OCI-LY7 (cell line): ENCODE measurements around the gene METTL26. TPM values are rescaled to one million over a fixed set of nuclear protein-coding genes. Genes with fewer than 3 reads are reported as not detected.

Experiments used
- BruUV-seq: library from RNA; stranded (reverse); fragments of 400-500 nt; replicated peaks from 2 replicates; lab custom pipeline; 2021; lab: Mats Ljungman, UMichigan
- CTCF ChIA-PET: fragments of 300-600 bp; sonication (Branson Sonifier 250); formaldehyde crosslinking; loops from one replicate; lab custom pipeline; 2022; ENCODE audit warnings: antibody characterized with exemption; ENCODE audit not compliant: unreplicated experiment; lab: Charles Lee
- POLR2A ChIA-PET: fragments of 300-600 bp; sonication (Branson Sonifier 250); formaldehyde crosslinking; loops from one replicate; lab custom pipeline; 2022; ENCODE audit warnings: antibody characterized with exemption; lab: Charles Lee
- DNase-seq: peaks from one replicate; pipeline ENCODE4 v3.0.0-alpha.2; 2015; ENCODE audit warnings: low spot score
- H2AFZ ChIP-seq: fragments of 200-600 bp; sonication (generic), shearing (Covaris generic); 2 replicates; pipeline ENCODE4 v1.6.1; 2014; ENCODE audit warnings: mild to moderate bottlenecking, antibody characterized with exemption, low read length, moderate library complexity
- H3K27ac ChIP-seq: fragments of 200-600 bp; sonication (generic); 2 replicates; pipeline ENCODE4 v1.5.1; 2014; ENCODE audit warnings: mixed run types, low read depth, mild to moderate bottlenecking, moderate library complexity, low read length, inconsistent platforms; ENCODE audit not compliant: poor library complexity, severe bottlenecking
- H3K36me3 ChIP-seq: fragments of 200-600 bp; sonication (generic); 2 replicates; pipeline ENCODE4 v1.6.1; 2014; ENCODE audit warnings: mild to moderate bottlenecking, antibody characterized with exemption, low read length, moderate library complexity, mixed read lengths; ENCODE audit not compliant: insufficient read depth
- H3K4me1 ChIP-seq: fragments of 200-600 bp; sonication (generic); 2 replicates; pipeline ENCODE4 v1.5.1; 2014; ENCODE audit warnings: mild to moderate bottlenecking, low read length; ENCODE audit not compliant: insufficient read depth, poor library complexity, severe bottlenecking
- H3K4me2 ChIP-seq: fragments of 200-600 bp; sonication (generic); 2 replicates; pipeline ENCODE4 v1.6.1; 2014; ENCODE audit warnings: mild to moderate bottlenecking, low read length
- H3K4me3 ChIP-seq: fragments of 200-600 bp; sonication (generic); 2 replicates; pipeline ENCODE4 v1.5.1; 2014; ENCODE audit warnings: mild to moderate bottlenecking, low read depth, low read length; ENCODE audit not compliant: poor library complexity, severe bottlenecking
- H3K79me2 ChIP-seq: fragments of 200-600 bp; sonication (generic); 2 replicates; pipeline ENCODE4 v1.6.1; 2016; ENCODE audit warnings: low read depth, mild to moderate bottlenecking, low read length, moderate library complexity, mixed read lengths; ENCODE audit not compliant: insufficient read depth
- H3K9me2 ChIP-seq: fragments of 200-600 bp; sonication (generic); 2 replicates; pipeline ENCODE4 v1.6.1; 2016; ENCODE audit warnings: mild to moderate bottlenecking, low read length, mixed read lengths; ENCODE audit not compliant: insufficient read depth
- H3K9me3 ChIP-seq: fragments of 200-600 bp; sonication (generic); 2 replicates; pipeline ENCODE4 v1.6.1; 2014; ENCODE audit warnings: mild to moderate bottlenecking, mixed run types, low read length, mixed read lengths
- H4K20me1 ChIP-seq: fragments of 200-600 bp; sonication (generic); 2 replicates; pipeline ENCODE4 v1.6.1; 2014; ENCODE audit warnings: mild to moderate bottlenecking, antibody characterized with exemption, low read length, moderate library complexity, mixed read lengths; ENCODE audit not compliant: insufficient read depth
- CTCF ChIP-seq: fragments of 200-600 bp; sonication (generic); conservative IDR thresholded peaks from 2 replicates; pipeline ENCODE4 v1.5.1; 2014; ENCODE audit warnings: mild to moderate bottlenecking, antibody characterized with exemption, low read length, moderate library complexity, mixed read lengths
- EZH2phosphoT487 ChIP-seq: fragments of 200-600 bp; sonication (generic); IDR thresholded peaks from 2 replicates; pipeline ENCODE4 v1.6.1; 2018; ENCODE audit warnings: low read depth, borderline replicate concordance, mild to moderate bottlenecking, mixed run types, antibody characterized with exemption, low read length, moderate library complexity, mixed read lengths
- intact Hi-C: fragments of 100-400 bp; cut with micrococcal nuclease; formaldehyde crosslinking; loops from one replicate; pipeline ENCODE4 v1.10.0; 2022; ENCODE audit not compliant: unreplicated experiment
- total RNA-seq, 2 experiments: library from RNA; depleted of rRNA in 1 of 2; stranded (reverse); fragments of >200 nt in 1 of 2; shearing (Covaris generic) in 1 of 2; gene quantifications; 2 replicates each; pipeline ENCODE4 v1.2.3, GENCODE V29; 2014 to 2022

Gene METTL26
- total RNA-seq, 2 experiments from 2014 or later, result 99.0 to 152 TPM

GRCh38 chr16:586047-586644 lies 50.0 kb downstream of the METTL26 start:
- TSS peak; percentile 42 for BruUV-seq
- H3K9me2 ChIP-seq, result no peaks in the 10 kb centered on the region
- POLR2A ChIA-PET, result no interaction called here
- intact Hi-C loops, result no loop called here
- CTCF ChIA-PET, result no interaction called here
- no peak for DNase-seq
- no peak overlapping the region for H2AFZ ChIP-seq
- H3K36me3 ChIP-seq, result peaks cover 4% of the 10 kb centered on the region; the same call in 1 of the 2 replicates
- no peak for TF ChIP-seq EZH2phosphoT487
- no peak for TF ChIP-seq CTCF
- H3K79me2 ChIP-seq, result peaks cover 20% of the 10 kb centered on the region; the same call in 1 of the 2 replicates
- H3K4me1 ChIP-seq, result peaks cover 12% of the 10 kb centered on the region
- no peak overlapping the region for H3K4me2 ChIP-seq
- no peak overlapping the region for H3K4me3 ChIP-seq
- H3K27ac ChIP-seq, result no peak overlapping the region
- no peaks in the 10 kb centered on the region for H4K20me1 ChIP-seq
- no peaks in the 10 kb centered on the region for H3K9me3 ChIP-seq

GRCh38 chr16:585351-585750 lies 50.8 kb downstream of the METTL26 start:
- Histone ChIP-seq H3K36me3 (peaks cover 4% of the 10 kb centered on the region; the same call in 1 of the 2 replicates), H2AFZ (no peak overlapping the region), H4K20me1 (no peaks in the 10 kb centered on the region), H3K9me3 (no peaks in the 10 kb centered on the region), H3K4me3 (no peak overlapping the region), H3K4me2 (no peak overlapping the region), H3K27ac (no peak overlapping the region), H3K4me1 (peaks cover 7% of the 10 kb centered on the region), H3K9me2 (no peaks in the 10 kb centered on the region), H3K79me2 (peaks cover 13% of the 10 kb centered on the region; the same call in 1 of the 2 replicates)
- peak; percentile 45 for DNase-seq
- CTCF ChIA-PET, result no interaction called here
- TF ChIP-seq EZH2phosphoT487, result no peak
- no TSS peak for BruUV-seq
- intact Hi-C loops, result no loop called here
- POLR2A ChIA-PET, result no interaction called here

Other genes with a start within 250 kb of the METTL26 start
- 25.0 and 28.3 TPM in 2 replicates for gene NME4, start 239.1 kb downstream of the METTL26 start, total RNA-seq (2014; rRNA removed; shearing (Covaris generic))
- gene NME4, start 239.1 kb downstream of the METTL26 start, total RNA-seq (2022), result 24.3 and 25.0 TPM in 2 replicates
- 7.5 and 8.0 TPM in 2 replicates for gene DECR2, start 234.4 kb downstream of the METTL26 start, total RNA-seq (2014; rRNA removed; shearing (Covaris generic))
- 14.4 and 15.9 TPM in 2 replicates for gene DECR2, start 234.4 kb downstream of the METTL26 start, total RNA-seq (2022)
- gene RAB11FIP3, start 210.7 kb downstream of the METTL26 start, total RNA-seq (2014; rRNA removed; shearing (Covaris generic)), result 29.0 and 29.9 TPM in 2 replicates
- gene RAB11FIP3, start 210.7 kb downstream of the METTL26 start, total RNA-seq (2022), result 47.5 and 51.2 TPM in 2 replicates
- gene CAPN15, start 108.6 kb downstream of the METTL26 start, total RNA-seq (2014; rRNA removed; shearing (Covaris generic)), result 23.1 and 32.9 TPM in 2 replicates
- gene CAPN15, start 108.6 kb downstream of the METTL26 start, total RNA-seq (2022), result 43.9 and 54.0 TPM in 2 replicates
- not detected in 2 replicates for gene PRR35, start 75.9 kb downstream of the METTL26 start, total RNA-seq (2014; rRNA removed; shearing (Covaris generic))
- not detected in 2 replicates for gene PRR35, start 75.9 kb downstream of the METTL26 start, total RNA-seq (2022)
- gene NHLRC4, start 69.3 kb downstream of the METTL26 start, total RNA-seq (2014; rRNA removed; shearing (Covaris generic)), result 3.7 and 4.2 TPM in 2 replicates
- 2.5 and 2.6 TPM in 2 replicates for gene NHLRC4, start 69.3 kb downstream of the METTL26 start, total RNA-seq (2022)
- 32.3 and 39.0 TPM in 2 replicates for gene PIGQ, start 66.3 kb downstream of the METTL26 start, total RNA-seq (2014; rRNA removed; shearing (Covaris generic))
- gene PIGQ, start 66.3 kb downstream of the METTL26 start, total RNA-seq (2022), result 51.4 and 54.2 TPM in 2 replicates
- 18.2 and 20.9 TPM in 2 replicates for gene RAB40C, start 46.2 kb downstream of the METTL26 start, total RNA-seq (2014; rRNA removed; shearing (Covaris generic))
- 18.3 and 19.3 TPM in 2 replicates for gene RAB40C, start 46.2 kb downstream of the METTL26 start, total RNA-seq (2022)
- gene WFIKKN1, start 5.3 kb downstream of the METTL26 start, total RNA-seq (2014; rRNA removed; shearing (Covaris generic)), result 0.46 and 0.47 TPM in 2 replicates
- 0.81 and 1.2 TPM in 2 replicates for gene WFIKKN1, start 5.3 kb downstream of the METTL26 start, total RNA-seq (2022)
- 62.8 and 63.2 TPM in 2 replicates for gene MCRIP2, start 5.5 kb upstream of the METTL26 start, total RNA-seq (2014; rRNA removed; shearing (Covaris generic))
- gene MCRIP2, start 5.5 kb upstream of the METTL26 start, total RNA-seq (2022), result 47.8 and 64.1 TPM in 2 replicates
- gene WDR90, start 13.1 kb upstream of the METTL26 start, total RNA-seq (2014; rRNA removed; shearing (Covaris generic)), result 77.6 and 110 TPM in 2 replicates
- gene WDR90, start 13.1 kb upstream of the METTL26 start, total RNA-seq (2022), result 143 and 153 TPM in 2 replicates
- gene RHOT2, start 31.8 kb upstream of the METTL26 start, total RNA-seq (2014; rRNA removed; shearing (Covaris generic)), result 129 and 136 TPM in 2 replicates
- 129 and 133 TPM in 2 replicates for gene RHOT2, start 31.8 kb upstream of the METTL26 start, total RNA-seq (2022)
- gene RHBDL1, start 39.4 kb upstream of the METTL26 start, total RNA-seq (2014; rRNA removed; shearing (Covaris generic)), result 3.8 and 4.2 TPM in 2 replicates
- 3.6 and 4.2 TPM in 2 replicates for gene RHBDL1, start 39.4 kb upstream of the METTL26 start, total RNA-seq (2022)
- 85.5 and 111 TPM in 2 replicates for gene STUB1, start 44.1 kb upstream of the METTL26 start, total RNA-seq (2014; rRNA removed; shearing (Covaris generic))
- 72.4 and 78.6 TPM in 2 replicates for gene STUB1, start 44.1 kb upstream of the METTL26 start, total RNA-seq (2022)
- gene JMJD8, start 48.0 kb upstream of the METTL26 start, total RNA-seq (2014; rRNA removed; shearing (Covaris generic)), result 70.6 and 82.3 TPM in 2 replicates
- 46.8 and 48.7 TPM in 2 replicates for gene JMJD8, start 48.0 kb upstream of the METTL26 start, total RNA-seq (2022)
- gene WDR24, start 54.1 kb upstream of the METTL26 start, total RNA-seq (2014; rRNA removed; shearing (Covaris generic)), result 10.3 and 11.6 TPM in 2 replicates
- gene WDR24, start 54.1 kb upstream of the METTL26 start, total RNA-seq (2022), result 24.0 and 28.9 TPM in 2 replicates
- 0.16 and 0.28 TPM in 2 replicates for gene FBXL16, start 69.5 kb upstream of the METTL26 start, total RNA-seq (2014; rRNA removed; shearing (Covaris generic))
- gene FBXL16, start 69.5 kb upstream of the METTL26 start, total RNA-seq (2022), result 0.42 and 0.52 TPM in 2 replicates
- gene METRN, start 78.8 kb upstream of the METTL26 start, total RNA-seq (2014; rRNA removed; shearing (Covaris generic)), result 9.5 and 15.9 TPM in 2 replicates
- gene METRN, start 78.8 kb upstream of the METTL26 start, total RNA-seq (2022), result 12.2 and 14.4 TPM in 2 replicates
- gene ANTKMT, start 84.8 kb upstream of the METTL26 start, total RNA-seq (2014; rRNA removed; shearing (Covaris generic)), result 44.8 and 51.3 TPM in 2 replicates
- 45.5 and 46.5 TPM in 2 replicates for gene ANTKMT, start 84.8 kb upstream of the METTL26 start, total RNA-seq (2022)
- 25.8 and 35.9 TPM in 2 replicates for gene CCDC78, start 90.1 kb upstream of the METTL26 start, total RNA-seq (2014; rRNA removed; shearing (Covaris generic))
- 52.6 and 57.9 TPM in 2 replicates for gene CCDC78, start 90.1 kb upstream of the METTL26 start, total RNA-seq (2022)
- 28.1 and 30.8 TPM in 2 replicates for gene HAGHL, start 90.8 kb upstream of the METTL26 start, total RNA-seq (2014; rRNA removed; shearing (Covaris generic))
- 56.3 and 57.9 TPM in 2 replicates for gene HAGHL, start 90.8 kb upstream of the METTL26 start, total RNA-seq (2022)
- gene CIAO3, start 104.7 kb upstream of the METTL26 start, total RNA-seq (2014; rRNA removed; shearing (Covaris generic)), result 142 and 169 TPM in 2 replicates
- gene CIAO3, start 104.7 kb upstream of the METTL26 start, total RNA-seq (2022), result 156 and 173 TPM in 2 replicates
- gene MSLN, start 124.4 kb upstream of the METTL26 start, total RNA-seq (2014; rRNA removed; shearing (Covaris generic)), result 0.13 TPM in 1 of 2 replicates, not detected in the other
- 0.30 and 0.44 TPM in 2 replicates for gene MSLN, start 124.4 kb upstream of the METTL26 start, total RNA-seq (2022)
- gene RPUSD1, start 152.1 kb upstream of the METTL26 start, total RNA-seq (2014; rRNA removed; shearing (Covaris generic)), result 51.4 and 64.1 TPM in 2 replicates
- 42.1 and 48.6 TPM in 2 replicates for gene RPUSD1, start 152.1 kb upstream of the METTL26 start, total RNA-seq (2022)
- gene CHTF18, start 152.3 kb upstream of the METTL26 start, total RNA-seq (2014; rRNA removed; shearing (Covaris generic)), result 98.9 and 125 TPM in 2 replicates
- gene CHTF18, start 152.3 kb upstream of the METTL26 start, total RNA-seq (2022), result 145 and 146 TPM in 2 replicates
- gene GNG13, start 164.4 kb upstream of the METTL26 start, total RNA-seq (2014; rRNA removed; shearing (Covaris generic)), result not detected in 2 replicates
- not detected in 2 replicates for gene GNG13, start 164.4 kb upstream of the METTL26 start, total RNA-seq (2022)